GM21360 (cell line): ENCODE results near the gene MYO9A.
"Not testable (repeated sequence)": the region's sequence is repeated elsewhere in the genome, so short reads cannot be mapped to it uniquely, and the experiment has no call there.

Experiments used
- ATAC-seq: cut with Tn5 transposase; IDR thresholded peaks from one replicate; pipeline ENCODE4 v1.9.1; 2021; ENCODE audit warnings: mild to moderate bottlenecking, moderate library complexity; ENCODE audit not compliant: unreplicated experiment

Gene MYO9A

DNA sequence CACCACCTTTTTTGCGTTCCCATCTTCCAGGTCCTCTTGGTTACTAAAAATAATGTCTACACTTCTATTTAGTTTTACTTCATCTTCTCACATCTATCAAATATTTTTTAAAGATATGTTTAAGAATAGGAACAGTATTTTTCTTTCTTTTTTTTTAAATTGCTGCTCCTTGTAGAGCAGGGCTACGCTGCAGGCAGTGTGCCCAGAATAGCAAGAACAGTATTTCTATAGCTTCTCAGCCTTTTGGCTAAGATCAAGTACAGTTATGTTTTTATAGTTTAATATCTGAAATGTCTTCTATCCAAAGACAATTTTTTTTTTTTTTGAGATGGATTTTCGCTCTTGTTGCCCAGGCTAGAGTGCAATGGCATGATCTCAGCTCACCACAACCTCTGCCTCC is 73.0 kb downstream of the MYO9A start:
- ATAC-seq = no peak

DNA sequence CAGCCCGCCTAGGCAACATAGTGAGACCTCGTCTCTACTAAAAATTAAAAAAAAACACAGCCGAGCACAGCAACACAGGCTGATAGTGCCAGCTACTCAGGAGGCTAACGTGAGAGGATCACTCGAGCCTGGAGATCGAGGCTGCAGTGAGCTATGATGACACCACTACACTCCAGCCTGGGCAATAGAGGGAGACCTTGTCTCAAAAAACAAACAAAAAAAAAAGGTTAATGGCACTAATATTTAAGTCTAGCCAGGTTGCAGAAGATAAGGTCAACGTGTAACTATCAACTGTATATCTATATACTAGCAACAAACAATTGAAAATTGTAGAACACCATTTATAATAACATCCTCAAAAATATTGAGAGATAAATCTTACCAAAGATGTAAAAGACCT is 75.1 kb downstream of the MYO9A start:
- no peak for ATAC-seq

DNA sequence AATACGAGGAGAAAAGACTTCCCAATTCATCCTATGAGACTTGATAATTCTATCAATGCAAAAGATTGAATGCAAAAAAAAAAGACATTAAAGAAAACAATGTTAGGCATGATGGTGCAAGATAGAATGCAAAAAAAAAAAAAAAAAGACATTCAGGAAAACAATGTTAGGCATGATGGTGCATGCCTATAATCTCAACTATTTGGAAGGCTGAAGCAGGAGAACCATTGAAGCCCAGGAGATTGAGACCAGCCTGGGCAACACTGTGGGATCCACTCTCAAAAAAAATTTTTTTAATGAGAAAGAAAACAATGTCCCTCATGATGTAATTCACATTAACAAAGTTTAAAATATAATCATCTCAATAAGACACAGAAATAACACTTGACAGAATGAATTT is 75.9 kb downstream of the MYO9A start:
- no peak for ATAC-seq

DNA sequence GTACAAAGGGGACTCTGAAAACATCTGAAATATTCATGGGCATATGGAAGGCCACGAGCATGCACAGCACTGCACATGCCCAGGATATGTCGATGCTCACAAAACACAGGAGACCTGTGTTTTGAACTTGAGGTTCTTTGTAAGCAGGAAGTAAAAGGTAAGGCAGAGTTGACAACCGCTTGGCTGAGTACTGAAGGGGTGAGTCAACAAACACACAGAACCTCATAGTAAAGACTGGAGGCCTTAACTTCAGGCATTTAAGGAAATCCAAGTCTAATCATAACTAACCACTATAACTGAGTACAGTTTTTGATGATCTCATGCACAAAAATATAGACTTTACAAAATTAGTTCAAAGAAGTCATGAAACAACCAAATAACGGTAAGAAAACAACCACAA is 80.6 kb downstream of the MYO9A start:
- ATAC-seq = no peak

DNA sequence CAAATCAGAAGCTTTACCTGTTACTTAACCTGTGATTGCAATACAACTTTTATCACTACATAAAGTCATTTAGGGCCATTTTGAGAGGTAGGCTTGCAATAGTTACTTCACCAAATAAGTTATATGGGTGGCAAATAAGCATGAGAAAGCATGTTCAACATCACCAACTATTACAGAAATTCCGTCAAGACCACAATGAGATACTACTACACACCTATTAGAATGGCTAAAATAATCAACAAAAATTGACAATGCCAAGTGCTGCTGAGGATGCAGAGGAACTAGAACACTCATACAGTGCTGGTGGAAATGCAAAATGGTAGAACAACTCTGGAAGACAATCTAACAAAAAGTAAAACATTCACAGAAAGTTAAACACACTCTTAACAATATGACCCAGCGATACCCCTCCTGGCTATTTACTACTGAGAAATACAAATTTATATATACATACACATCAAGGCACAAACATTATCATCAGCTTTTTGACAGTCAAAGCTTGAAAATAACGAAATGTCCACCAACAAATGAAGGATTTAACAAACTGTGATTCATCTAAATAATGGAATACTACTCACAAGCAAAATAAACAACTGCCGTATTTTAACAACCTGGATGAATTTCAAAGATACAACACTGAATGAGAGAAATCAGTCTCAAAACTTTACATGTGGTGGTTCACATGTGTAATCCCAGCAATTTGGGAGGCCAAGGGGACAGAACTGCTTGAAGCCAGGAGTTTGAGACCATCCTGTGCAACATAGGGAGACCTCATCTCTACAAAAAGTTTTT is 82.9 kb downstream of the MYO9A start:
- ATAC-seq = no peak

DNA sequence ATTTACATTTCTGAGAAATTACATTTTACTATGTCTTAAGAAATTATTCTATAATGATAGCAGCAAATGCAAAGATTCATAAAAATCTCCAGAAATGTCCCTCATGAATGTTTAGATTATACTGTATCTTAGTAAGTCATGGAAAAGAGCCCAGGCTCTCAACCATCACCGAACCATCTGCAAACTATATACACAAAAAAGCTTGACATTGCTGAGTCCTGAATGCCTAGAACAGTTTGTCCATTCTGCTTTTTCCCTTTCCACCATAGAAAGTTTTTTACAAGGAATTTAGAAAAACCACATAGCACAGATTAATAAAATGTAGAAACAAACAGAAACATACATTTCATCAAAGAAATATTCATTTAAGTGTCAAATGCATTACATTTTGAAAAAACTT is 83.6 kb downstream of the MYO9A start:
- no peak for ATAC-seq

DNA sequence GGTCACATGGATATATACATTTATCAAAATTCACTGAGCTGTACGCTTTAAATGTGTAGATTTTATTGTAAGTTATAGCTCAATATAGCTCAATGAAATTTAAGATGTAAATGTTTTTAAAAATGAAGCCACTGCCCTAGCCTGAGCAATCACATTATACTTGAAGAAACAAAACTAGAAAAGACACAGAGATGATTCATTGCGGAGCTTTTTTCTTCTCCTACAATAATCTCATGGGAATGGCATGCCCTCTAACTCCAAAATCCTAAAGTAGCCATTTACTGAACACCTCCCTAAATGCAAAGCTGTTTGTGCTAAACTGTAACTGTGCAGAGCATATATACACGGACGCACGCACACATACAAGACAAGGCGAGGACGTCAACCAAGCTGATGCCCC is 84.2 kb downstream of the MYO9A start:
- ATAC-seq = no peak

- no peak for ATAC-seq
Measured at GRCh38 chr15:72033285-72033684, 84.7 kb downstream of the MYO9A start.

- no peak for ATAC-seq
Measured at GRCh38 chr15:72021604-72022003, 96.3 kb downstream of the MYO9A start.

DNA sequence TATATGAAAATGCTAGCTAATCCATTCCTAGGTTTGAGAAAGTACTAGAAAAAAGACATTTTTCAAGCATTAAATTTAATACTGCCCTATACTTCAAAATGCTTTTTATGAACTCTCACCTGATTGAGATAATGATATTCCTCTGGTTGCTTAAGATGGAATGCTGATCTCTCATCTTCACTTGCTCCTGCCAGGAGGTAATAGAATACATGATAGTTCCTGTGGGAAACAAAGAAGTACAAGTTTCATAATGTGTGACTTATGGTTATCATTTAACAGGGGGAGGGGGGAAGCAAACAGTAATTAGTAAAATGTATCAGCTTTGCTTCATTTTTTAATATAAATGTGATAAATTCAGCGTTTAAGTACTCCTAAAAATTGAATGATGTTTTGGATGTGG is 97.2 kb downstream of the MYO9A start:
- no peak for ATAC-seq

- ATAC-seq = not testable (repeated sequence)
Measured at GRCh38 chr15:72014555-72014954, 103.4 kb downstream of the MYO9A start.

GRCh38 chr15:72013703-72014102 is 104.2 kb downstream of the MYO9A start:
- no peak for ATAC-seq

- ATAC-seq = no peak
Measured at GRCh38 chr15:72011302-72011942, 106.5 kb downstream of the MYO9A start.

GRCh38 chr15:72009222-72009621 is 108.7 kb downstream of the MYO9A start:
- ATAC-seq = no peak

DNA sequence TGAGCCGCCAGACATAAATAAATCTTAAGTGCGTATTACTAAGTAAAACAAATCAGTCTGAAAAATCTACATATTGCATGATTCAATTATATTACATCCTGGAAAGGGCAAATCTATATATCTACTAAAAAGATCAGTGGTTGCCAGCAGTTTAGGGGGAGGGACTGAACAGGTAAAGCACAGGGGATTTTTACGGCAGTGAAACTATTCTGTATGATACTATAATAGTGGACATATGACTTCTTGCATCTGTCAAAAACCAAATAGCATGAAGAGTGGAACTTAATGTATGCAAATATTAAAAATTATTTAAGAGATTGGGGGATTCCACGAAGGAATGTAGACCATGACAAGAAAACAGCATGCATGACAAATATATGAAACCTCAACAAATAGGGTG is 111.6 kb downstream of the MYO9A start:
- ATAC-seq = no peak

DNA sequence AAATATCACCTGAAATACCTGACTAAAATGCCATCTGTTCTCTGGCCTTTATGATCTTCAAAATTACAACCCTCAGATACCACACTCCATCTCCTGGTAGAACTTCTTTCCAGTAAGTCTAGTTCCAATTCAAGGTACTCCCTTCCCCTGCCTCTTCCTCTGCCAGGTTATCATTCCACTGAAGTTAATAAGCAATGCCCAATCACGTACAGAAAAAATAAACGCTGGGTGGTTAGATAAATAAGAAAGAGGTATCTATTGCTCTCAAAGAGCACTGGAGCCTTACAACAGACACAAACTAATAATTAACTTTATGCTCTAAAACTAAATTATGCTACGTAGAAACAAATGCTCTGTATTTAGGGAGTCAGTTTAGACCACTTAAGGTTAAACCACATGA is 112.5 kb downstream of the MYO9A start:
- ATAC-seq = no peak

DNA sequence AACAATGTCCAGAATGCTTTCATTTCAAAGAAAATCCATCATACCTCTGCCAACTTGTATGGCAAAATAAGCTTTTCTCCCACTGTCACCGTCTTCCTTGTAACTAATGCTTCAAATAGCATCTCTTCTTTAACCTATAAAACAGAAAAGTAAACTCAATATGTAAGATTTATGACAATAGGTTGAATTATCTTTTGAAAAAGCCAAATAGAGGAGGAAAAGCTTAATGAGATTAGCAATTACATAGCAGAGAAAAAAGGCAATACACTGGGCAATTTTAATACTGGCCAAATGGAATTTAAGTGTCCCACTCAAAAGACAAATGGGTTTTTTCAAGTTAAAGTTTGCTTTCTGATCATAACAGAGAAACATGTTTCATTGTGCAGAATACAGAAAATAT is 118.1 kb downstream of the MYO9A start:
- no peak for ATAC-seq

- not testable (repeated sequence) for ATAC-seq
Measured at GRCh38 chr15:71998717-71999116, 119.2 kb downstream of the MYO9A start.

GRCh38 chr15:71997691-71998090 is 120.3 kb downstream of the MYO9A start:
- ATAC-seq = no peak

DNA sequence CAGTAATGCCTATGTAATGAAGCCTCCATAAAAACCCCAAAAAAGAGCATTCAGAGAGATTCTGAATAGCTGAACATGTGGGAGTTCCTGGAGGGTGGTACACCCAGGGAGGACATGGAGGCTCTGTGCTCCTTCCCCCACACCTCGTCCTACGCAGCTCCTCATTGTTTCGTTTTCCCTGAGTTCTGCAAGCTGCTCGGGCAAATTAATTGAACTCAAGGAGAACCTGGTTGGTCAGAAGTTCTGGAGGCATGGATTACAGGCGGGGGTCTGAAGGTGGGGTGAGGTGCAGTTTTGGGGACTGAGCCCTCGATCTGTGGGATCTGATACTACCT is 142.2 kb downstream of the MYO9A start:
- no peak for ATAC-seq

DNA sequence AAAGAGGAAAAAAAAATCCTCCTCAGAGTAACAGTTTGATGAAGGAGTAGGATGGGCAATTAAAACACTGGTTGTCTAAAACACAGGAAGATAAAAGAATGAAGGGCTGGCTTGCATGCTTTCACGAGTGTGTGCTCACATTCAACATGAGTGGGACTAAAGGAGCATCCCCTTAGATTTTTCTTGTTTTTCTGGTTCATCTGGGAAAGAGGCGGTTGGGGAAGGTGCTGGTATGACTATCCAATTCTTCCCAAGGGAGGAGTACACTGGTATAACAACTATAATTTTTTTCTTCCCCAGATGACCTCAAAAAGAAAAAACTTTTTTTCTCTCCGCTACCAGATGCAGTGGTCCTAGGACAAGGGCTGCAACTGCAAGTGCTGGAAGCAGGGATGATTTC is 143.7 kb downstream of the MYO9A start:
- ATAC-seq = no peak

DNA sequence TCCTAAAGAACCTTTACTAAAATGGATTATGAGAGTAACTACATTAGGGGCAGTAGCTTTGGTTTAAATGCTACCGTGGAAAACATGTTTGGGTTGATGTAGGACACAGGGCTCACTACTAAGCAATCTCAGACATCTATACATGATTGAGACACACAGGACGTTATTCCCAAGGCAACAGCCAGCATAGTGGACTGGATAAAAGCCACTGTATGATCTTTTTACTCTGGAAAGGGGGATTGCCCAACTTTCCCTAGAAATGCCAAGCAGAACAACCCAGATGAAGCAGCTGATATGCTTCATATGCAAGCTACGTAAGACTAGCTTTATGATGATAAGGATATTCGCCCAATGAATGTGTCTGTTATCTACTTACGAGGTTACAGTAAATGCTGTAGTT is 144.6 kb downstream of the MYO9A start:
- no peak for ATAC-seq

GRCh38 chr15:71971905-71972304 is 146.0 kb downstream of the MYO9A start:
- no peak for ATAC-seq
